ENCODE data around the gene COL6A3. TPM values are rescaled to one million over a fixed set of nuclear protein-coding genes. Genes with fewer than 3 reads are reported as not detected.

The COL6A3 gene
- total RNA-seq, 6 experiments from 2014 or later, result 409 to 759 (median 458) TPM

DNA sequence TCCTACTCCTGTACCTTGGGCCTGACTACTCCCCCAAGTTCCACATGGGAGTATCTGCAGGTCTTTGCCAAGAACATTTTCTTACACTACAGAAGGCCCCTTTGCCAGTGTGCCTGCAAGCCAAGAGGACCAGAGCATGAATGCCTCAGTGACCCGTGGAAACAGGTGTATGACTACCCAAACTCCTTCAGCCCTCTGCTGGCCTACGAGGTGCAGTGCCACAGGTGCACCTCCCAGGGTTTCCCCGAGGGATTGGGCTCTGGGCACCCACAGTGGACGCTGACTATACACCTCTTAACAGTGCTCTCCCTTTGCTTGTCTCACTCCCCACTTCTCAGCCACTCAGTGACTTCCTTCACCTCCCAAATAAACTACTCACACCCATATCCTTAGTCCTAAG lies 91.4 kb downstream of the COL6A3 start:
- H3K27ac Mint-ChIP-seq, result peak overlapping the region; percentile 78
- TF ChIP-seq, protein P1, sequence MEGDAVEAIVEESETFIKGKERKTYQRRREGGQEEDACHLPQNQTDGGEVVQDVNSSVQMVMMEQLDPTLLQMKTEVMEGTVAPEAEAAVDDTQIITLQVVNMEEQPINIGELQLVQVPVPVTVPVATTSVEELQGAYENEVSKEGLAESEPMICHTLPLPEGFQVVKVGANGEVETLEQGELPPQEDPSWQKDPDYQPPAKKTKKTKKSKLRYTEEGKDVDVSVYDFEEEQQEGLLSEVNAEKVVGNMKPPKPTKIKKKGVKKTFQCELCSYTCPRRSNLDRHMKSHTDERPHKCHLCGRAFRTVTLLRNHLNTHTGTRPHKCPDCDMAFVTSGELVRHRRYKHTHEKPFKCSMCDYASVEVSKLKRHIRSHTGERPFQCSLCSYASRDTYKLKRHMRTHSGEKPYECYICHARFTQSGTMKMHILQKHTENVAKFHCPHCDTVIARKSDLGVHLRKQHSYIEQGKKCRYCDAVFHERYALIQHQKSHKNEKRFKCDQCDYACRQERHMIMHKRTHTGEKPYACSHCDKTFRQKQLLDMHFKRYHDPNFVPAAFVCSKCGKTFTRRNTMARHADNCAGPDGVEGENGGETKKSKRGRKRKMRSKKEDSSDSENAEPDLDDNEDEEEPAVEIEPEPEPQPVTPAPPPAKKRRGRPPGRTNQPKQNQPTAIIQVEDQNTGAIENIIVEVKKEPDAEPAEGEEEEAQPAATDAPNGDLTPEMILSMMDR (IDR thresholded peaks at IDR 0.05), result peak; percentile 71
- peaks cover 65% of the 10 kb centered on the region for H3K36me3 Mint-ChIP-seq (ENCODE audit: low read depth)
- peaks cover 34% of the 10 kb centered on the region for H3K27me3 Mint-ChIP-seq (ENCODE audit: insufficient read depth)
- peaks cover 90% of the 10 kb centered on the region for H3K4me1 Mint-ChIP-seq (ENCODE audit: low read depth)
- DNase-seq, result no peak
- H3K4me3 Mint-ChIP-seq, result no peak overlapping the region
- peaks cover 2% of the 10 kb centered on the region; the same call in 1 of the 2 replicates for H3K9me3 Mint-ChIP-seq

DNA sequence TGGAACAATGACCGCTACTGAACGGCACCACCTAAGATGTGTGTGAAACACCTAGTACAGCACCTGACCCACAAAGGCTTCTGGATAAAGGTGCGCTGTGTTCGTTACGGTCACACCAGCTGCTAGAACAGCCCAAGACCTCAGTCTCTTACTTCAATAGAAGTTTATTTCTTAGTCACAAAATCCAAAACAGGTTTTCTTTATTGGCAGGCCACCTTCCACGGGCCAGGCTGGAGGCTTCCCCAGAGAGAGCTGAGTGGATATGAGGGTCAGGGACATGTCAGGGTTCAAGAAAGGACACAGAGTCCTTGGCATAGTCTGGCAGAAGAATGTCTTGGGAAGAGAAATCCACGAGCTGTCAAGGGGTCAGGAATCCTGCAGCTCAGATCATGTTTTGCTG lies 92.2 kb downstream of the COL6A3 start:
- Mint-ChIP-seq H3K36me3 (ENCODE audit: low read depth) (peaks cover 66% of the 10 kb centered on the region), H3K4me3 (no peak overlapping the region), H3K4me1 (ENCODE audit: low read depth) (peaks cover 90% of the 10 kb centered on the region), H3K27ac (peak overlapping the region; percentile 78; the same call in 1 of the 2 replicates), H3K27me3 (ENCODE audit: insufficient read depth) (peaks cover 32% of the 10 kb centered on the region), H3K9me3 (peaks cover 5% of the 10 kb centered on the region; the same call in 1 of the 2 replicates)
- TF ChIP-seq, protein P1 (IDR thresholded peaks at IDR 0.05), result no peak
- DNase-seq, result no peak

DNA sequence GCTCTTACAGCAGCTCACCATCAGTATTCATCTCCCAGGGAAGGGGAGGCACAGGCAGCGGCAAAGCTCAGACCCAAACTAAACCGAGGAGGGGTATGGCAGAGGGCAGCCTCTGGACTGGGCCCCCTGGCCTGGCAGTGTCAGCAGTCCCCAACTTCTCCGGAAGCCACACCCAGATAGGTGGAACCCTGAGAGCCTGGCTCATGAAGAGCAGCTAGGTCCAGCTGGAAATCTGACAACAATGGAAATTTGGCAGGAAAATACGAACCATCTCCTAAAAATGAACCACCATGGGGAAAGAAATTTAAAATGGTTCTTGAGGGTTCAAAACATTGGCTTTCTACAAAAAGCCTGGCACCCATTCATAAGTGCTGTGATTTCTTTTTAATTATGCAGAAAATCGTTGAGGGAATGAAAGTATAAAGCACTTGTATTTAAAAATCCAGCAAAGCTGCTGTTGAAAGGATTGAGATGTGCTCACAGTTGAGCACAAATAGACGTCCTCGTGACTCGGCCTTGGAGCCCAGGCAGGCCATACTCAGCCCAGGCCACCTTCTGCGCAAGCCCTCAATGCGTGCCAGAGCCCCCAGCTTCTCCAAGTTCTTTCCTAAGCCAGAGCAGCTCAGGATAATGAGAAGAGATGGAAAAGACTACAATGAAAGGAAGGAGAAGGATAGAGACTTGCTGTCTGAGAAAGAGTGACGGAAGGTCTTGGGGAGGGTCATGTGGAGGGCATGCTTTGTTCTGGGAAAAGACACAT lies 93.0 kb downstream of the COL6A3 start:
- TF ChIP-seq, protein P1 (IDR thresholded peaks at IDR 0.05), result no peak
- Mint-ChIP-seq H3K27me3 (ENCODE audit: insufficient read depth) (peaks cover 30% of the 10 kb centered on the region), H3K27ac (peak overlapping the region; percentile 78), H3K9me3 (peaks cover 5% of the 10 kb centered on the region; the same call in 1 of the 2 replicates), H3K4me1 (ENCODE audit: low read depth) (peaks cover 87% of the 10 kb centered on the region), H3K4me3 (no peak overlapping the region), H3K36me3 (ENCODE audit: low read depth) (peaks cover 59% of the 10 kb centered on the region)
- DNase-seq, result no peak

DNA sequence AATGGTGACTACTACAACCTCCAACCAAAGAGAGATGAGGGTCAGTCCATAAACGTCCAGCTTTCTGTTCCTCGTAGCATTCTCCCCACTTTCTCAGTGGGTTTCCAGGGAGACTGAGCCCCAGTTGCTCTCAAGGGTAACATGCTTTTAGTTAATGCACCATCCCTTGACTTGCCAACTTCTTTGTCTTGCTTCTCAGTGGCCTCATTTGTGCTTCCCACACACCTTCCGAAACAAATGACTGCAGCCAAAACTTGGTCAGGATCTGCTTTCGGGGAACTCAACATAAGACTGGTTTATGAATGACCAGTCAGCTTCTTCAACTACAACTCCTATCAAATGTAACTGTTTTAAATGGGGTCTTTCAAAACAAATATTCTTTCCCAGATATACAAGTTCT lies 94.1 kb downstream of the COL6A3 start:
- peak overlapping the region; percentile 58 for H3K27ac Mint-ChIP-seq
- peaks cover 87% of the 10 kb centered on the region for H3K4me1 Mint-ChIP-seq (ENCODE audit: low read depth)
- DNase-seq, result no peak

DNA sequence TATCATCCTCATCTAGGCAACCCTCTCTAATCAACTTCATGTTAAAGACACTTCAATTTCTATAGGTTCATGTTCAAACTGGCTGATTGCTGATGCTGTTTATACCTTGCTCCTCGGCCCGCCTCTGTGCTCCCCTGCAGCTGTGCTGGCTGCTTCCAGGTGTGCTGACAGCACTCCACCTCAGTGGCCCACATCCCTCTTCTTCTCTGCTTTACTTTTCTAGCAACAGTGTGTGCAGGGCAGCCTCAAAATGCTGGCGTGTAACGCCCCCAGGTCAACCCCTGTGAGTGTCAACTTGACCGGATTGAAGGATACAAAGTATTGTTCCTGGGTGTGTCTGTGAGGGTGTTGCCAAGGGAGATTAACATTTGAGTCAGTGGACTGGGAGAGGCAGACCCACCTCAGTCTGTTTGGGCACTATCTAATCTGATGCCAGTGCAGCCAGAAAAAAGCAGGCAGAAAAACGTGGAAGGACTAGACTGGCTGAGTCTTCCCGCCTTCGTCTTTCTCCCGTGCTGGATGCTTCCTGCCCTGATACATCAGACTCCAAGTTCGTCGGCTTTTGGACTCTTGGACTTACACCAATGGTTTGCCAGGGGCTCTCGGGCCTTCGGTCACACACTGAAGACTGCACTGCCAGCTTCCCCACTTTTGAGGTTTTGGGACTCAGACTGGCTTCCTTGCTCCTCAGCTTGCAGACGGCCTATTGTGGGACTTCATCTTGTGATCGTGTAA lies 94.7 kb downstream of the COL6A3 start:
- H3K4me3 Mint-ChIP-seq, result no peak overlapping the region; the same call in 1 of the 2 replicates
- H3K36me3 Mint-ChIP-seq (ENCODE audit: low read depth), result peaks cover 49% of the 10 kb centered on the region
- H3K9me3 Mint-ChIP-seq, result peaks cover 5% of the 10 kb centered on the region; the same call in 1 of the 2 replicates
- TF ChIP-seq, protein P1 (IDR thresholded peaks at IDR 0.05), result no peak
- peak overlapping the region; percentile 55 for H3K27ac Mint-ChIP-seq
- H3K27me3 Mint-ChIP-seq (ENCODE audit: insufficient read depth), result peaks cover 24% of the 10 kb centered on the region
- DNase-seq, result no peak
- H3K4me1 Mint-ChIP-seq (ENCODE audit: low read depth), result peaks cover 87% of the 10 kb centered on the region

More for the DNA sequence above, 94.1 kb downstream of the COL6A3 start:
- peaks cover 5% of the 10 kb centered on the region; the same call in 1 of the 2 replicates for H3K9me3 Mint-ChIP-seq
- H3K4me3 Mint-ChIP-seq, result no peak overlapping the region; the same call in 1 of the 2 replicates
- TF ChIP-seq, protein P1 (IDR thresholded peaks at IDR 0.05), result no peak
- peaks cover 51% of the 10 kb centered on the region for H3K36me3 Mint-ChIP-seq (ENCODE audit: low read depth)
- peaks cover 28% of the 10 kb centered on the region for H3K27me3 Mint-ChIP-seq (ENCODE audit: insufficient read depth)

All from HFFc6 (cell line).